Immature natural killer cell (primary cell): ENCODE data around the gene TGM1. TPM values are rescaled to one million over a fixed set of nuclear protein-coding genes. Genes with fewer than 3 reads are reported as not detected.

Experiments
- DNase-seq, 3 donors: peaks; one replicate each; pipeline ENCODE4 v3.0.0; 2022; ENCODE audit warnings: mixed read lengths in 1 of 3
- H3K27ac Mint-ChIP-seq, 6 donors: one replicate each; pipeline ENCODE4 v1.8.0; 2020; ENCODE audit warnings: mixed read lengths in 6 of 6, mild to moderate bottlenecking in 5 of 6, inconsistent platforms in 4 of 6, moderate library complexity in 3 of 6
- H3K27me3 Mint-ChIP-seq, 3 donors: one replicate each; pipeline ENCODE4 v1.8.0; 2020 to 2021; ENCODE audit warnings: low read depth in 3 of 3, mild to moderate bottlenecking in 3 of 3, mixed read lengths in 3 of 3, moderate library complexity in 3 of 3, inconsistent platforms in 1 of 3
- H3K36me3 Mint-ChIP-seq, 3 donors: one replicate each; pipeline ENCODE4 v1.8.0; 2020; ENCODE audit warnings: mixed read lengths in 3 of 3, inconsistent platforms in 2 of 3, mild to moderate bottlenecking in 2 of 3
- H3K4me1 Mint-ChIP-seq, 2 donors: one replicate each; pipeline ENCODE4 v1.8.0; 2020; ENCODE audit warnings: inconsistent platforms in 2 of 2, mild to moderate bottlenecking in 2 of 2, mixed read lengths in 2 of 2, moderate library complexity in 1 of 2
- H3K4me3 Mint-ChIP-seq, 5 donors: one replicate each; pipeline ENCODE4 v1.8.0; 2020; ENCODE audit warnings: mild to moderate bottlenecking in 5 of 5, mixed read lengths in 5 of 5, inconsistent platforms in 3 of 5, moderate library complexity in 3 of 5
- H3K9me3 Mint-ChIP-seq, 6 donors: one replicate each; pipeline ENCODE4 v1.8.0; 2020; ENCODE audit warnings: mild to moderate bottlenecking in 6 of 6, mixed read lengths in 6 of 6, inconsistent platforms in 4 of 6, moderate library complexity in 3 of 6
- polyA plus RNA-seq, 3 donors: library from polyadenylated mRNA; unstranded; fragments of 300-500 nt; fragmentation: Illumina TruSeq; gene quantifications; one replicate each; pipeline ENCODE4 v1.2.3, GENCODE V29; 2021

Gene TGM1
- polyA plus RNA-seq, 3 donors from 2014 or later: 0.41 TPM; not detected in 2

DNA sequence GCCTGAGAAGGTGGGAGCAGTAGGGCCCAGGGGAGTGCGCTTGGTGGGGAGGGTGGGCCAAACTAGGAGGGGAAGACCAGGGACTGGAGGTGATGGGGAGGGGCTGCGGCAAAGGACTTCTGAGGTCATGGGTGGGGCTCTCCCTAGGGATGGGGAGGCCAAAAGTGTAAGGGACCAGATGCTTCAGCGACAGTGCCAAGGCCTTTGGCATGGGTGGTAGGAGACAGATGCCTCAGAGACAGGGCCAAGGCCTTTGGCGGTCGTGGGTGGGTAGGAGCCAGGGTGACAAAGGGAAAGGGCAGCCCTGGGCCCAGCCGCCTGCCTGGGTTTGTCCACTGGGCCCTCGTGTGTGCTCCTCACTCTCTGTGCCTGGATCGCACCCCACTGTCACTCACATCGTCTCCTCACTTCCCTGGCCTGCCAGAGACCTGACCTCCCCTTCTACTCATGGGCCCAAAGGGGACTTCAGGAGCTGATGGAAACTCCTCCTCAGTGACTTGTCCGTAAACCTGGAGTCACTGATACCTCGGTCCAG is 21.6 kb upstream of the TGM1 start:
- peaks cover 0 to 3% (median 1%) of the 10 kb centered on the region in 3 donors for H3K27me3 Mint-ChIP-seq
- H3K4me1 Mint-ChIP-seq: peaks cover 6 to 8% of the 10 kb centered on the region in 2 donors
- H3K9me3 Mint-ChIP-seq: no peaks in the 10 kb centered on the region
- no peak overlapping the region for H3K4me3 Mint-ChIP-seq
- DNase-seq: no peak
- H3K27ac Mint-ChIP-seq: peak overlapping the region in 3 of 6 donors; percentile 10 to 49 (median 45)
- H3K36me3 Mint-ChIP-seq: no peaks in the 10 kb centered on the region

DNA sequence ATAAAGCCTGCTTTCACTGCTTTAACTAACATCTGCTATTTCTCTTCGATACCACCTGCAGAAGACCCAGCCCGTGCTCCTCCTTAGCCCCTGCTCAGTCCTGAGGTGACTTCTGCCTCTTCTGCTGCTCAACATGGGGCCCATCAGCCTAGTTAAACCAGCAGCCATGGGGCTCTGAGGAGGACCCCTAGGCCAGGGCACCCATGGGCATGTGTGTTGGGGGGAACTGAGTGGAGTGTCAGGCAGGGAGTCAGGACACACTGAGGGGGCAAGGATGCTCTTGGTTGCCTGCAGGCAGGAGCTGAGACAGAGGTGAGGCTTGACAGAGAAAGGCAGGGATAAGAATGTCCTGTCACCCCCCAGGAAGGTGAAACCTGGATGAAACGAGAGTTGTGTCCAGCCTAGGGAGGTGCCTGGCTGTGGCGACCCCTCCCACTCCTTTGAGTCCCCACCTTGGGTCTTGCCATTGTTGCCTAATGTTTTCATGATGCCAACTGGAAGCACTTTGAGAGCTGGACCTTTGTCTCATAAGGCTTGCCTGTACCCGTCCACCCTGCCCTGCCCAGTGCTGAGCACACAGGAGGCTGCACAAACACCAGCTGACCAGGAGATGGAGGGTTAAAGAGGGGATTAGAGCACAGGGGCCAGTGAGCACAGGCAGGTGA is 21.0 kb upstream of the TGM1 start:
- peak overlapping the region in 2 of 6 donors; percentile 44 to 81 for H3K27ac Mint-ChIP-seq
- no peaks in the 10 kb centered on the region for H3K9me3 Mint-ChIP-seq
- no peak for DNase-seq
- peaks cover 5 to 6% of the 10 kb centered on the region in 2 donors for H3K4me1 Mint-ChIP-seq
- peaks cover 0 to 3% (median 1%) of the 10 kb centered on the region in 3 donors for H3K27me3 Mint-ChIP-seq
- H3K36me3 Mint-ChIP-seq: no peaks in the 10 kb centered on the region
- H3K4me3 Mint-ChIP-seq: no peak overlapping the region

DNA sequence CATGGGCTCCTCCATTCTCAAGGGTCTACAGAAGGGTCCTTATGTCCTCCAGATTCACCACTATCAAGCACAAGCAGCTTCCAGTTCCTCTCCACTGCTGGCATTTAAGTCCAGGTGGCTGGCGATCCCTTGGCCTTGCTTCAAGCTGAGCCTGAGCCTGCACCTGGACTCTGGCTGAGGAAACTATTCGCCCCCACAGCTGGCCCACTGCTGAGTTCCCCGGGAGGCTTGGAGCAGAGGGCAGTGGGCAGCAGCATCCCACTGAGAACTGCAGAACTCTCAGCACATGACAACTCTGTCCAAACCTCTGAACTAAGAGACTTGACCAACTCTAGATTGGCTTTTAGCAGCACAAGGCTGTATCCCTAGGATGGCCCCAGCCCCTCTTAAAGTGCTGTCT is 19.8 kb upstream of the TGM1 start:
- Mint-ChIP-seq H3K4me1 (peaks cover 5 to 8% of the 10 kb centered on the region in 2 donors), H3K9me3 (no peaks in the 10 kb centered on the region), H3K4me3 (no peak overlapping the region), H3K27me3 (peaks cover 0 to 3% (median 1%) of the 10 kb centered on the region in 3 donors), H3K36me3 (no peaks in the 10 kb centered on the region), H3K27ac (peak overlapping the region in 1 of 6 donors; percentile 33)
- no peak for DNase-seq

DNA sequence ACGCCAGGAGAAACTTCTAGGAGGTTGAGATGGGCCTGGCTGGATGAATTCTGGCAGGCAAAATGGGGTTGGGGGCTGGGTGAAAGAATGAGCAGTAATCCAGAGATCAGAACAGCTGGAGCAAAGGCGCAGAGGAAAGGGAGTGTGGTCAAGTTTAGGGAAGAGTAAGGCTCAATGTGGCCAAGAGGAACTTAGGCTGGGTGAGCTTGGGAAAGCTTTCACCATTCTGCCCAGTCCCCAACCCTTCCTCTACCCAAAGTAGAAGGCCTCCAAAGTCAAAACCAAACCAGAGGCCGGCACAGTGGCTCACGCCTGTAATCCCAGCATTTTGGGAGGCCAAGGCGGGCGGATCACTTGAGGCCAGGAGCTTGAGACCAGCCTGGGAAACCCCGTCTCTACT is 18.7 kb upstream of the TGM1 start:
- Mint-ChIP-seq H3K9me3 (no peaks in the 10 kb centered on the region), H3K27me3 (peaks cover 0 to 3% (median 1%) of the 10 kb centered on the region in 3 donors), H3K36me3 (peaks cover 0 to 6% (median 0%) of the 10 kb centered on the region in 3 donors), H3K4me1 (peaks cover 5 to 8% of the 10 kb centered on the region in 2 donors), H3K27ac (peak overlapping the region in 3 of 6 donors; percentile 5 to 76 (median 43)), H3K4me3 (no peak overlapping the region)
- no peak for DNase-seq

DNA sequence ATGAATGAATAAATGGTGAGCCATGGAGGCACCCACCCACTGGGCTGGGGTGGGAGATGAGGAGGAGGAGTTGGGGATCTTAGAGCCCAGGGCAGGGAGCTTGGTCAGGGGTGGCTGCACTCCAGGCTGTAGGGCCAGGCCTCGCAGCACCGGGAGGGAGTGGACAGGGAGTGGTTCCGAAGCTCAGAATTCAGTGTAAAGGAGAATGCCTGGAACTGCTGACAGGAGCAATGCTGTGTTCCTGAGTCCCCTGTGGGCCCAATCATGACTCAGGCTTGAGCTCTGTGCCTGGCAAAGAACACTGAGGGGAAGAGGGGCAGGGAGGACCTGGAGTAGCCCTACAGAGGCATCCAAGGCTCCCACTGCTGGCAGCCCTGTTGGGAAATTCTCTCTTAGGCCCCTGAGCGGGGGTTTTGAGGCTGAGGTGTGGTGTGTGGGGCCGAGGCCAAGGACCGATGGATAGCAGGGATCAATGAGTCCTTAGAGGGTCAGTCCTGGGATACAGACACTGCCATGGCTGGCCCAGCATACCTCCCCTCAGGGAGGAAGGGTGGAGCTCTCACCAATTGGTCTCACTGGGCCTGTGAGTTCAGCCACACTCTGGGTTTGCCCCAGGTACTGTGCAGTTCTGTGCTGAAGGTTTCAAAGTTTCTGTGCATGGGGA is 18.0 kb upstream of the TGM1 start:
- Mint-ChIP-seq H3K9me3 (no peaks in the 10 kb centered on the region), H3K4me1 (peaks cover 5 to 8% of the 10 kb centered on the region in 2 donors)
- no peak for DNase-seq

DNA sequence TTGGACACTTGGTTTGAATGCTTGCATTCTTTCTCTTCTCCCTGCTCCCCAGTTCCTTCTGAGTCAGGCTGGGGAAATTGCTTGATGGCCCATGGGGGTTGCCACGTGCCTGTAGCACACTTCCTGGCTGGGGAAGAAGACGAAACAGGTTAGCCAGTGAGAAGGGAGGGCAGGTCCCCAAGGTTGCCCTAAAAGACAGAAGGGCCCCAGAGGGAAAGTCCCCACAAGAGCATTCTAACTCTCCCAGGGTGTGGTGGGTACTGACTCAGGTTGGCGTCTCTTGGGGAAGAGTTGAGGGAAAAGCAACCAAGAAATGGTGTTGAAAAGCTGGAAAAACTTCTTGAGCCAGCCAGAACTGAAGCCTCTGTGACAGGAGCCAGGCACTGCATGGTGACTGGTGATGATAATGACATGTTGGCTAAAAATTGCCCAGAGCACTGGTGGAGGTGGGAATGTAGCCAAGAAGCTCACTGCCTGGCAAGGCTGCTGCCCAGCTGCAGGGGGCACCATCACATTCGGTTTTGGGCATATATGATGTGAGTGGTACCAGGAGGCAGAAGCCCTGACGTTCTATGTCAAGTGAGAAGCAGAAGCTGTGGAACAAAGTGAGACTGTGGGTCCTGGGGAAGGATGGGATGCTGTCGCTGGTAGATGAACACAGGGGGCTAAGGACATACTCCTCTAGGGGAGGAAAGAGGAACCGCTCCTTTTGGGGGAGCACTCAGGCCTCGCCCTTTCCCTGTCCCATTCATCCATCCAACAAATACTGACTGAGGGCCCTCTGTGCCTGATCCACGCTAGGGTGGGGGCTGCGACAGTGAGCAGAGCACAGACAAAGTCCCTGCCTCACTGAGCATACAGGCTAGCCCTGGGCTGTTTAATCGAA is 16.6 kb upstream of the TGM1 start:
- Mint-ChIP-seq H3K9me3 (no peaks in the 10 kb centered on the region), H3K36me3 (peaks cover 0 to 6% (median 0%) of the 10 kb centered on the region in 3 donors), H3K4me1 (peaks cover 5 to 8% of the 10 kb centered on the region in 2 donors), H3K27me3 (peaks cover 0 to 3% (median 1%) of the 10 kb centered on the region in 3 donors), H3K27ac (peak overlapping the region in 4 of 6 donors; percentile 58 to 88 (median 79)), H3K4me3 (no peak overlapping the region)
- DNase-seq: peak in 2 of 3 donors; percentile 22 to 23

More for the DNA sequence above, 18.0 kb upstream of the TGM1 start:
- Mint-ChIP-seq H3K27me3 (peaks cover 0 to 3% (median 1%) of the 10 kb centered on the region in 3 donors), H3K27ac (peak overlapping the region; percentile 43 to 76 (median 61)), H3K4me3 (no peak overlapping the region), H3K36me3 (peaks cover 0 to 6% (median 0%) of the 10 kb centered on the region in 3 donors)

DNA sequence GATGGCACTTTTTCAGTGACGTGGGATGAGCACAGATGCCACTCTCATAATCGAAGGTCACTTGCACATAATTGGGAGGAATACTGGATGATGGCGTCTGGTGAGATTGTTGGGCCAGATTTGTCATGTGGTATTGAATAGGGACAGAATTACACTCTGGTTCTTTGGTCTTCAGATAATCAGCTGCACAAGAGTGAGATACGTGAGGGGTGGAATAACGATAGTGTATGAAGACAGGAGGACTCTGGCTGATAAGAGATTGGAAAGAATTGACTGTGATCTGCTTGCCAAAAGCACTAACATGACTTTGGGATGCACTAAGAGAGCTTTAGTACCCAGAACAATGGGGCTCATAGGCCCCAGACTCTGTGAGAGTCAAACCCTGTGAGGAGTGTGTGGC is 15.4 kb upstream of the TGM1 start:
- Mint-ChIP-seq H3K27me3 (peaks cover 0 to 5% (median 3%) of the 10 kb centered on the region in 3 donors), H3K36me3 (peaks cover 0 to 6% (median 0%) of the 10 kb centered on the region in 3 donors), H3K9me3 (no peaks in the 10 kb centered on the region), H3K4me3 (no peak overlapping the region), H3K27ac (peak overlapping the region in 5 of 6 donors; percentile 11 to 78 (median 63)), H3K4me1 (peaks cover 9 to 12% of the 10 kb centered on the region in 2 donors)
- no peak for DNase-seq

DNA sequence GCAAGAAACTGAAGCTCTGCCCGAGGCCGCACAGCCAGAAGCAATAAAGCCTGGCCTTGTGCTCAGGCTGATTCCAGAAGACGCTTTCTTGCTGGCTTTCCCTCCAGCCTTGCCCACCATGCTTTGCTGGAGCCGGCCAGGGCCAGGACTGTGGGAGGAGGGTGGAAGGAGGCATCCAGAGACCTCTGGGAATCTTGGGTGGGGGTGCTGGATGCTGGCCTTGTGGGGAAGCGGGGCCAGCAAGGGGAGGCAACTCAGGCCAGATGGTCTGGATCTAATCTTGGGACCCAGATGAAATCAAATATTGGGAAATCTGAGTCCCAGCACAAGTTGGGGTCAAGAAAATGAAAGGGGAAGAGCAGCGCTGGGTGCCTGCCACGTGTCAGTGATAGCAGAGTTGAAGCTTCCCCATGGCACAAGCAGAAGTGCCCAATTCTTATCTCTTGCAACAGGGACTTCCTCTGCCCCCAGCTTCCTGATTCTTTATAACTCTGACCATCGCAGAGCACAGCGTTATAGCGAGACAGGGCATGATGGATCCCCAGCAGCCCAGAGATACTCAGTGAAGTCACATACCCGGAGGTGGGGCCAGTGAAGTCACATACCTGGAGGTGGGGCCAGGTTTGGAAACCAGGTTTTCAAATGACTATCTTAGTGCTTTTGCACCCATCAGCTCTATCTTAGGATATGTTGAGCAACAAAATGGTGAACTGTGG is 14.8 kb upstream of the TGM1 start:
- Mint-ChIP-seq H3K36me3 (peaks cover 0 to 6% (median 0%) of the 10 kb centered on the region in 3 donors), H3K27ac (peak overlapping the region in 3 of 6 donors; percentile 55 to 78 (median 58)), H3K4me1 (peaks cover 14 to 16% of the 10 kb centered on the region in 2 donors), H3K4me3 (no peak overlapping the region), H3K9me3 (no peaks in the 10 kb centered on the region), H3K27me3 (peaks cover 0 to 4% (median 3%) of the 10 kb centered on the region in 3 donors)
- no peak for DNase-seq

DNA sequence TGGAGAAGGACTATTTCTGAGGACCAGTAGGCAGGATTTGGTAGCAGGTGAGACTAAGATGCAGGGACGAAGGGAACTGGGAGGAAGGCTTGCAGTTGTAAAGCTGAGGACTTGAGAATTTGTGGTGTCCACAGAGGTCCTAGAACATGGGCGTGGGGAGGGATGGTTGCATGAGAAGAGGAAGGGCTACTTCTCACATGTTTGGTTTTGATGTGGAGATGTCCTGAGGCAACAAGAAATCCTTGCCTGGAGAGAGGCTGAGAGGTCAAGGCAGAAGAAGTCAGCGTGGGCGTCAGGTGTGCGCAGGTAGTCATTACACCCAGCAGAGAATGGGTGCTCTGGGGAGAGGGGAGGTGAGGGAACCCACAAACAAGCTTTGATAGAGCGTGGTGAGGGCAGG is 14.1 kb upstream of the TGM1 start:
- peaks cover 21 to 23% of the 10 kb centered on the region in 2 donors for H3K4me1 Mint-ChIP-seq
- H3K36me3 Mint-ChIP-seq: peaks cover 0 to 6% (median 0%) of the 10 kb centered on the region in 3 donors
- no peaks in the 10 kb centered on the region for H3K9me3 Mint-ChIP-seq
- peaks cover 1 to 6% (median 2%) of the 10 kb centered on the region in 3 donors for H3K27me3 Mint-ChIP-seq
- no peak overlapping the region for H3K4me3 Mint-ChIP-seq
- DNase-seq: no peak
- H3K27ac Mint-ChIP-seq: peak overlapping the region in 4 of 6 donors; percentile 7 to 75 (median 55)

DNA sequence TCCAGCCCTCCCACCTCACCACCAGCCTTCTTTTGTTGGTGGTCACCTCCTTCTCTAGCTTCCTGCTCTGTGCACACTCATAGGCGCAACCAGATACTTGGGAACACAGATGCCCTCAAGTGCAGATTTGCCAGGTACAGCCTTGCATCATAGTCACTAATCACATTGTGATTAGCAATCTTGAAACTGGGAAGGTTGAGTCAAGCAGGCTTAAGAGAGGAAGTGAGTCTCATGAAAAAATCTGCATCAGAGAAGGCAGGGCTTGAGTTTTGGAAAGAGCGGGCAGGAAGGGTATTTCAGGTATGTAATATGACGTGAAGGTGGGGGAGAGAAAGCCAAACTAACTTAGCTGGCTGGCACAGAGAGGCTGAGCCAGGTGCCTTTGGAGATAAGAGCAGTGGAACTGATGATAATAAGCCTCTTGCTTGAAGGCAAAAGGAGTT is 11.1 kb upstream of the TGM1 start:
- Mint-ChIP-seq H3K9me3 (no peaks in the 10 kb centered on the region), H3K27ac (peak overlapping the region; percentile 79 to 99 (median 96)), H3K27me3 (peaks cover 9 to 13% (median 11%) of the 10 kb centered on the region in 3 donors), H3K4me1 (peaks cover 32 to 34% of the 10 kb centered on the region in 2 donors), H3K4me3 (no peak overlapping the region), H3K36me3 (peaks cover 0 to 6% (median 4%) of the 10 kb centered on the region in 3 donors)
- no peak for DNase-seq

DNA sequence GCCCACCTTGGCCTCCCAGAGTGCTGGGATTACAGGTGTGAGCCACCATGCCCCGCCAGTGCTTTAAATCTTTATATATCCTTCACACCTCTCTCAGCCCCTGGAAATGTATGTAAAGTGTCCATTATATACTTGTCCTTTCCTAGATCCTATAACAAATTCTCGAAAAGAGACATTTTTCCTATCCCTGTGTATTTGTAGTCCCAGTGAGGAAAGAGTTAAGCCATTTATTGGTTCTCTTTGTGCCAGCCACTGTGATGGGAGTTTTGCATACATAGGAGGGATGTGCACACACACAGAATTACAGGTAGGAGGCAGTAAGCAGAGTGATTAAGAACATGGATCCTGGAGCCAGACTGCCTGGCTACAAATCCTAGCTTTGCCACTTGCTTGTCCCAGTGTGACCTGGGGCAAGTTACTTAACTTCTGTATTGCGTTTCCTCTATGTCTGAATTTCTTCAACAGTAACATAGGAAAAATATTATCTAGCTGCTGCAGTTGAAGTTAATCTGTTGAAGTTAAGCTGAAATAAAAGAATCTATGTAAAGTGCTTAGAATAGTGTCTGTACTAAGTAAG is 10.5 kb upstream of the TGM1 start:
- no peak for DNase-seq
- peak overlapping the region in 2 of 5 donors; percentile 15 to 38 for H3K4me3 Mint-ChIP-seq

DNA sequence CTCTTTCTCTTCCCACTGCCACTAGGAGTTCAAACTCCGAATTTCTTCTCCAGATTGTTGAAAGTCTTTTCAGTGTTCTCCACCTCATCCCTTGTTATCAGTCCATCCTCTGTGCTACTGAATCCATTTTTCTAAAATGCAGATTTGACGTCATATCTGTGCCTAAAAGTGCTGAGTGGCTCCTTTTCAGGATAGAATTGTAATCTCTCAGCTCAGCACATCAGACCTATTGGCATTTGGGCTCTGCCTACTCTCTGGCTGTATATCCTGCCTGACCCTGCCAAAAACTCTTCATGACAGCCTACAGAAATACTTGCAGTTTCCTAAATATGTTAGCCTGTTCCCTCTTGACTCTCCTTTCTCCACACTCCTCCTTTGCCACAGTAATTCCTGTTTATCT is 9.5 kb upstream of the TGM1 start:
- Mint-ChIP-seq H3K27me3 (peaks cover 9 to 13% (median 11%) of the 10 kb centered on the region in 3 donors), H3K4me3 (peak overlapping the region; percentile 77 to 94 (median 86)), H3K36me3 (peaks cover 0 to 9% (median 7%) of the 10 kb centered on the region in 3 donors), H3K4me1 (peaks cover 32% of the 10 kb centered on the region in 2 donors), H3K27ac (peak overlapping the region; percentile 96 to 99 (median 98)), H3K9me3 (no peaks in the 10 kb centered on the region)
- DNase-seq: no peak

More for the DNA sequence above, 10.5 kb upstream of the TGM1 start:
- Mint-ChIP-seq H3K36me3 (peaks cover 0 to 9% (median 6%) of the 10 kb centered on the region in 3 donors), H3K9me3 (no peaks in the 10 kb centered on the region), H3K27ac (peak overlapping the region; percentile 79 to 99 (median 96)), H3K4me1 (peaks cover 32% of the 10 kb centered on the region in 2 donors), H3K27me3 (peaks cover 9 to 13% (median 11%) of the 10 kb centered on the region in 3 donors)
